Raji (cell line): ENCODE data around the gene FBXO10.

ENCODE experiments used
- POLR2A ChIP-seq: IDR thresholded peaks from 2 replicates; pipeline ENCODE4 v1.6.1; 2011; ENCODE audit warnings: low read depth, low read length, control low read depth; ENCODE audit not compliant: insufficient read depth

The FBXO10 gene

DNA sequence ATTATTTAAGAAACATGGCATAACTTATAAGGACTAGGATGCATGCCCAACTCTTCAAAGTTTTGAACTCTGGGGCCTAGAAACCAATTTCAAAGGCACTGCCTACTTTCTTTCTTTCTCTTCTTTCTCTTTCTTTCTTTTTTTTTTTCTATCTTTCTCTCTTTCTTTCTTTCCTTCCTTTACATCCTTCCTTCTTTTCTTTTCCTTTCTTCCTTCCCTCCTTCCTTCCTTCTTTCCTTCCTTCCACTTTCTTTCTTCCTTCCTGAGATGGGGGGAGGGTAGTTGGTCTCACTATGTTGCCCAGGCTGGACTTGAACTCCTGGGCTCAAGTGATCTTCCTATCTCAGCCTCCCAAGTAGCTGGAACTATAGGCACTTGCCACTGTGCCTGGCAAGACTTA lies 32.1 kb upstream of the FBXO10 start:
- no peak for TF ChIP-seq POLR2A

DNA sequence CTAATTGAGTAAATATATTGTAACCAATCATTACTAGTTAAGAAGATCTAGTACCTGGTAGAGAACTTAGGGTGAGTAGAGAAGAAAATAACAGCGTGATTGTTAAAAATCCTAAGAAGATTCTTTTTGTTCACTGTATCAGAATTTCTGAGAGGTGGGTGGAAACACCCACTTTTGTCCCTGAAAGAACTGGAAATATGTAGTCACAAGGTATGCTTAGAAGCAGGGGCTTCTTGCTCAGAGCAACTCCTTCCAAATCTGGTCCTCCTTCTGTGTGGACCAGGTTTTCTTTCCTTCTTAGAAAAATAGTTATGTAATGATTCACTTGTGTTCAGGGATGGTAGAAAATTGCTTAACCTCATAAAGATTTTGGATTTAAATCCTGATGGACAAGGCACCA lies 28.1 kb upstream of the FBXO10 start:
- no peak for TF ChIP-seq POLR2A

DNA sequence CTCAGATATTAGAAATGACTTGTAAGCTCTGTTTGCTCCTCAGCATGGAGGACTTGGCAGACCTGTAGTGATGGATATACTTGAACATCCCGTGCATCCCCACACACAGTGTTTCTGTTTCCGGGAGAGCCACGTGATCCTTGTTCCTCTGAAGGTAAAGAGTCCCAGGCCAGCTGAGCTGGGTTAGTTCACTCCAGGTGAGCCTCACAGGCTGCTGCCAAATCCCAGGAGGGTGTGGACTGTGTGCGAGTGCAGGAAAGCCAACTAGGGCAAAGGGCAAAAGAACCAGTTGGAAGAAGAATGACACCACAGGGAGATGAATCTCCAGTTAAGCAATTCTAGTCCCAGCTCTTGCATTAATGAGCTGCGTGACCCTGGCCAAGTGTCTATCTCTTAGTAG lies 26.6 kb upstream of the FBXO10 start:
- no peak for TF ChIP-seq POLR2A

DNA sequence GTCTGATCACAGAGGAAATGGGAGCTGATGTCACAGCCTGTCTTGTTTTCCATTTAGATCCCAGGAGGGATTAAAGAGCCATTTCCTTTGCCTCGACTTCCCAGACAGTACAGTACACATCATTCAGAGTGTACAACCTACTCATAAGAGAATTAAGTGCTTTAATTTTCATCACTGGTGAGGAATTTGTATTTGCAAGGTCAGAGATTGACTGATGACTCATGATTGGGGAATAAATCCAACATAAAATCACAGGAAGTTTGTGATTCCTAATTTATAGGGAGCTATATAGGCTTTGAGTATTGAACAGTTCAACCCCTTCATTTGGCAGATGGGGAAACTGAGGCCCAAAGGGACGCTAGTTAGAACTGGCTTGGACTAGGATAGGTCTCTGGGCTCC lies 20.3 kb upstream of the FBXO10 start:
- no peak for TF ChIP-seq POLR2A

DNA sequence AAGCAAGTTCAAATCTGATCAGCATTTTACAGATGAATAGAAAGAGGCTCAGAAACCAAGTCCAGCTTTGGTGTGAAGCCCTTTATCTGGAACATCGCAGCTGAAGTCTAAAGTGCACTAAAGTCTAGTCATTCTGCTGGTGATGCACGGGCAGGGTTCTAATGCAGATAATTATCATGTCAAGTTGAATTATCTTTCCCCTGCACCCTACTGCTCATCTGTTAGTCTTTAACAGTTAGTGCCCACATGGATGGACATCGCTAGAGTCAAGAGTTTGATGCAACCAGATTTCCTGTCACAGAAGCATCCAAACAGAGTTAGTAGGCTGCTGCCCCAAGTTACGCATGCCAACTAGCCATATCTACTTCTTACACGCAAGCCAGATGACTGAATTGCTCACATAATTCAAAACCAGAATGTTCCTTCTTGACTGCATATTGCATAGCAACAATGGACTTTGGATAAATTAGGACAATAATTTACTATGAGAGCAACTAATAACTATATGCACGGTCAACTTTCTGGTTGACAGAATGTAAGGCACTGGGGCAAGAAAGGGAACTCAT lies 17.8 kb upstream of the FBXO10 start:
- no peak for TF ChIP-seq POLR2A

DNA sequence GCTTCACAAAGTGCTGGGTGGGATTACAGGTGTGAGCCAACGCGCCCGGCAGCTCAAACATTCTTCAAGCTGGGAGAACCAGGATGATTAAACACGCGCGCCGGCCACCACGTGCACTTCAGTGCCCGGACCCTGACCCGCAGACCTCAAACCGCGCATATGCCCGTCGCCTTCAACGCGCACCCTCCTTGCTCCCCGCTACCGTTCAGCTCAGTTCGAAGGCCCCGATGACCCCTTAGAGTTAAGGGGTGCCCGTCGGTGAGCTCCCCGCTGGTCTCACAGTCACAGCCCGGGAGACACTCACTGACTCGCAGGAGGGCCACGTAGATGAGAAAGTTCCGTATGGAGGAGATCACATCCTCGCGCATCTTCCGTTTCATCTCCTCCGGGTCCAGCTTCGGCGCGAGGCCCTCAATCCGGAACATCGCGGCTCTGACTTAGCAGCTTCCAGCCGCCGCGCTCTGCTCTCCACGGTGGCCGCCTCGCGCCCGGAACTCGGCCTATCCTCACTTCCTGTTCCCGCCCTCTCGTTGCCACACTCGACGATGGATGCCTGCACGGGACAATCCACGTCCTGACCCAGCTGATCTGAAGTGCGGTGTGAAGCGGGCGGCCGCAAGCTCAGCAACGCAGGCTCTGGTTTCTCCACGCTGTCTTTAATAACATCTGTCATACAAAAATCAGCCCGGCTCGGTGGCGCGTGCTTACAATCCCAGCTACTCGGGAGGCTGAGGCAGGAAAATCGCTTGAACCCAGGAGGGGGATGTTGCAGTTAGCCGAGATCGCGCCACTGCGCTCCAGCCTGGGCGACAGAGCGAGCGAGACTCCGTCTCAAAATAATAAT lies 16.1 kb upstream of the FBXO10 start, which contains the start of gene TOMM5:
TSS of gene TOMM5 (minus strand) at position 490 of the 844 bp plus-strand sequence. CDS start at position 425, 65 bp downstream.
- peak; percentile 98 for TF ChIP-seq POLR2A

DNA sequence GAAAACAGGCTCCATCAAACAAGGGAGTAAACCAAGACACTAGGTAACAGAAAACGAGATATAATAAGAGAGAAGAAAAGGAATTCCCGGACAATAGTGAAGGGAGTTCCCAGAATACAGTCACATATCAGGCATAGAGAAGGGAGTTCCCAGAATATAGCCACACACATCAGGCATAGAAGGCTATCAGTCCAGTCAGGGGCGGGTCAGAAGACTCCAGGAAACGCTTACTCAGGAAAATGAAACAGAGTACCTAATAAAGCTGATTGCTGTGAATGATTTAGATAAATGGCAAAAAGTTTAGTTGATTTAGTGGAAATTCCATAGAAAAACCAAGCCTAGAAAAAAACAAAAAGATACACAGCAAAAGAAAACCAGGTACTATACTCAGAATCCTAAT lies 11.3 kb upstream of the FBXO10 start:
- no peak for TF ChIP-seq POLR2A

DNA sequence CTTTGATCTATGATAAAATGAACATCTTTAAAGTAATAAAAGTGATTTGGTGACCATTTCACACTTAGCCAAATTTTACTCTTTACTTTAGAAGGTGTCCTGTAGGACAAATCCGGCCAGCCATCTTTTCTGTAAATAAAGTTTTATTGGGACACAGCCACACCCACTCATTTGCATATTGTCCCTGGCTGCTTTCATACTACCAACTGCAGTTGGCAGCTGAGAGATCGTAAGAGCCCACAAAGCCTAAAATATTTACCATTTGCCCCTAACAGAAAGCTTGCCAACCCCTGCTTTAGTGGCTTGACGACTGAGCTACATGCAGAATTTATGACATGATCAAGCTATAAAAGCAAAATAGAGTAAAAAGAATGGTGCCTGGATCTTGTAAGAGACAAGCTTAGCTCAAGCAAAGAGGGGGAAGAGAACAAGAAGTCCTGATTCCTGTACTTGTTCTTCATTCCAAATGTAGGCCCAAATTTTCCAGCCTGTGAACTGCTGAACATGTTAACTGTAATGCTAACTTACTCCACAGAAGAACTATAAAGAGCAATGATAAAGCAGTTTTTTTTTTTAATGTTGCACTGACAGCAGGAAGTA lies 7.4 kb upstream of the FBXO10 start:
- no peak for TF ChIP-seq POLR2A

DNA sequence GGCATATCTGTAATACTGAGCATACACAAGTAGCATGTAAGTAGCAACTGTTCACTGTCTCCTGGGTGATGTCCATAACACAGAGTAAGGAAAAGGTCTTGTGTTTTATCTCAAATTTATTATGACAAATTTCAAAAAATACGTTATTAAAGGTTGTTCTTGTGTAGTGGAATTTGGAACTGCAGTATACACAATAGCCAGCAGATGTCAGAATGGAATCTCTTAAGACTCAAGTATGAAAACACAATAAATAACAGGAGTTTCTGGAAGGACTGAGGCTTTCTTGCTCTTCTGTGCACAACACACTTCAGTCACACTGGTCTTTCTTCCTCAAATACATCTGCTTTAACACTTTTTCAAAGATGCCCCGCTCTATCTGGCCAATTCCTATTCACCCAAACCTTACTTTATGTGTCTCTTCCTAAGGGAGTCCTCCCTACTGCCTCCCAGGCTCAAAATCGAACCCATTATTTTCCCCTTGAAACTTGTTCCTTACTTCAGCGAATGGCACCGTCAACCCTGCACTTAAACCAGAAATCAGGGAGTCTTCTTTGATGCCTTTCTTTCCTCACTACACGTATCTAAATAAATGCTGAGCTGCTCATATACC lies 6.5 kb upstream of the FBXO10 start:
- no peak for TF ChIP-seq POLR2A

DNA sequence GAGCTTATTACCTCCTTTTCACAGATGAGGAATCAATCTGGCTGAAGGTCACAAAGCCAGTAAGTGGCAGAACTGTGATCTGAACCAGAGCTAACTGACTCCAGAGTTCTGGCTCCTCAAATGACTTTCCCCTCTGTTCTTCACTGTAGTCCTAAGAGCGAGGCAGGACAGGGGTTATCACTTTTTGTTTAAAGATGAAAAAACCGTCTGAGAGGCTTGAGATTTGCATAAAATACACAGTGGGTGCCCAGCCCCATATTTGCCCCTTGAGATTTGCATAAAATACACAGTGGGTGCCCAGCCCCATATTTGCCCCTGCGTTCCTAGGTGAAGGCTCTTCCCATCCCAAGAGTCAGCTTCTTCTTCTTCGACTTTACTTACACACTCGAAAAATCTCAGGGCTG lies 667 bp downstream of the FBXO10 start:
- peak; percentile 64 for TF ChIP-seq POLR2A

DNA sequence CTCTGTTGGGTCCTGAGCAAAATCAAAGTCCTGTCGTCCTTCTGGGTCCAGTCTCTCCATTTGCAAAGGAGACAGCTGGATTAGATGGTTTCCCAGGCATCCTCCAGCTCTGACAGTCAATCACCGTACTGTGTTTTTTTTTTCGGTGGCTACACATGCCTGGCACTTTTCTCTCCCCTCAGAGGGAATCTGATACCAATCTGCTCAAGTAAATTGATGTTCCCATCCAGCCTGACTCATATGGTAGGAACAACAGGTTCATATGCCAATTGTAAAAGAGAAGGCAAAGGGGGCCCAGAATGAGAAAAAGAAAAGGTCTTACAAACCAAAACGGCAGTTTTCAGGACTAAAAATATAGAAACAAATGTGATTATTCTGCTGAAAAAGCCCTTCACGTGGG lies 1.2 kb downstream of the FBXO10 start:
- no peak for TF ChIP-seq POLR2A

DNA sequence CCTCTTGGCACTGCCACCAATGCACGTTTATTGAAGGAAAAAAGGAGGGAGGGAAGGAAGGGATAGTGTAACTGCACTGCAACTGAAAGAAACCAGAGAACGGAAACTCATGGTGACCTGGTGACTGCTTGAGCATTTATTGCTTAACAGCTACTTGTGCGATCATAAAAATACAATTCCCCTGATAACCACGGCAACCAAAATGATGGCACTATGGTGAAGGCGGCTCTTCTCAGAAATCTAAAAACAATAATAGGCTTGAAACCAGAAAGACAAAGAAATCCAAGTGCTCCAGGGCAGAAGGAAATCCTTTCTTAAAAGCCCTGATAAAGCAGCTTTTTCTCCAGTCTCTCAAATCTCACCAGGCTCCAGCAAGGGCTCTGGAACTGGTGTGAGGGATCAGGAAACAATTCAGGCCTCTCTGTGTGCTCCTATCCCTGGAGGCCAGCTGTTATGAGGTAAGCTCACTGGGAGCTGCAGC lies 1.9 kb downstream of the FBXO10 start:
- no peak for TF ChIP-seq POLR2A

DNA sequence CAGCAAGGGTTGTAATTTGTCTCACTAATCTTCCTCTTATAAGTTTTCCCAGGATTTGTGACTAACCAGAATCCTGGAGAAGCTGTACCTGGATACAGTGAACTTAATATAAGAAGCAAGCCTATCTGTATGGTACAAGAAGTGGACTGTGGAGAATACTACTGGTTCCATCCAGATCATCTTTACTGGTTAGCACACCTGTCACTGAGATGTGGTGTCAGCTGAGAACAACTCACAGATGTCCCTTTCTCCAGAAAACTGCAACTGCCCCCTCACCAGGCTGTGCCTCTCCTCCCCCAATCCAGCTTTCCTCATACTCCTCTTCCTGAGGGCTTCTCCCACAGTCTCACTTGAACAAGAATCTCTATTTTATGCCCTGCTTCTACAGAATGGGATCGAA lies 4.9 kb downstream of the FBXO10 start:
- no peak for TF ChIP-seq POLR2A

DNA sequence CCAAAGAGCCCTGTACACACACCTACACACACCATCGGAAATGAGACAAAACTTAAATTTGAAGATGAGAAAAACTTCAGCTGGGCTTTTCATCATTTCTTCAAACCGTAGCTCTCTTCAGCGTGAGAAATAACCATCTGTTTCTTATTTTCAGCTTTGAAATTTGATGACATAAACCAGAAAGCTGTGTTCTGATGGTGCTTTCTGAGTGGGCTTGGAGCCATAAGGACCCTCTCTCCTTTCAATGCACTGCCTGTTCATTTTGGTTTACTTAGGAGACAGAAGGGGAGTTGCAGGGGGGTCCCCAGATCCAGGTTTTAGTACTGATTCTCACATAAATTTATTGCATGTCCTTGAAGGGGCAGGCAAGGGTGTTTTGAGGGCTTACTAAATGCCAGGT lies 9.5 kb downstream of the FBXO10 start:
- TF ChIP-seq POLR2A, result no peak

DNA sequence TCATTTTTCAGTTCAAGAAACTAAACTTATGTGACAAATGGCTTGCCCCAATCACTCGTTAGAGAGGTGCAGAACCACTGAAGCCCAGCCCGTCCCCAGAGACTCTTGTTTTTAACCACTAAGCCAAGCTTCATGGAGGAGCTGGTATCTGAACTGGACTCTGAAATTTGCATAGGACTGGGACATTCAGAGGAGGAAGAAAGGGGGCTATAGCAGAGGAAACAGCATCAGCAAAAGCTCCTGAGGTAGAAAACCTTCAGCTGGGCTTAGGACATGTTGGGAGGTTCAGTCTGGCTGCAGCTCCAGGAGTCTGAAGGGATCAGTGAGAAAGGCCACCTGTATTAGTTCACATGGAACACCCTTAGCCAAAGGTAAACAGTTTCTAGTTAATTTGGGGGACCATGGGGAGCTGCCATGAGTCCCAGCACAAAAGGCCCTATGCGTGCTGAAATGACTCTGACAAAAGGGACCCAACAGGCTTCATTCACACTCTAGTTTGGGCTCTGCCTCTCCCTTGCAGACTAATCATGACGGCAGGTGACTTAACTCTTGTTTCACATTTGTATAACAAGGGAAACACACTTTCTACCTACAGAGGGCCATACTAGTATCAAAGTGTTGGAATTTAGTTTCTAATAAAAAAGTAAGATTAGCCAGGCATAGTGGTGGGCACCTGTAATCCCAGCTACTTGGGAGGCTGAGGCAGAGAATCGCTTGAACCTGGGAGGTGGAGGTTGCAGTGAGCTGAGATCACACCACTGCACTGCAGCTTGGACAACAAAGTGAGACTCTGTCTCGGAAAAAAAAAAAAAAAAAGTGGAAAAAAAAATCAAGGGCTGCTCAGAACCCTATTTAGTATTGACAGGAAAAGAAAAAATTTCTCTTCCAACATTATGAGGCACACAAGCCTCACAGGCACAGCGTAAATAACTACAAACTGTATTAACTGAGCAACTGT lies 10.2 kb downstream of the FBXO10 start:
- TF ChIP-seq POLR2A, result peak; percentile 70

DNA sequence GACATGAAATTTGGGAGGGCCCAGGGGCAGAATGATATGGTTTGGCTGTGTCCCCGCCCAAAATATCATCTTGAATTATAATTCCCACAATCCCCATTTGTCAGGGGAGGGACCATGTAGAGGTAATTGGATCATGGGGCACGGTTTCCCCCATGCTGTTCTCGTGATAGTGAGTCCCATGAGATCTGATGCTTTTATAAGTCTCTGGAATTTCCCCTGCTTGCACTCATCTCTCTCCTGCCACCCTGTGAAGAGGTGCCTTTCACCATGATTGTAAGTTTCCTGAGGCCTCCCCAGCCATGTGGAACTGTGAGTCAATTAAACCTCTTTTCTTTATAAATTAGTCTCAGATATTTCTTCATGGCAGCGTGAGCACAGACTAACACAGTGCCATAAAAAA lies 11.3 kb downstream of the FBXO10 start:
- no peak for TF ChIP-seq POLR2A
